GM18507 (cell line): ENCODE data around the gene NTF3.

Source experiments
- DNase-seq: peaks from one replicate; pipeline ENCODE4 v3.0.0; 2011; ENCODE audit warnings: low read depth; ENCODE audit not compliant: insufficient read length; ENCODE audit errors: extremely low spot score
- FAIRE-seq: peaks from 2 replicates; lab custom pipeline; 2011; peaks lifted over from hg19 to GRCh38; lab: Jason Lieb, UNC

NTF3 gene

DNA sequence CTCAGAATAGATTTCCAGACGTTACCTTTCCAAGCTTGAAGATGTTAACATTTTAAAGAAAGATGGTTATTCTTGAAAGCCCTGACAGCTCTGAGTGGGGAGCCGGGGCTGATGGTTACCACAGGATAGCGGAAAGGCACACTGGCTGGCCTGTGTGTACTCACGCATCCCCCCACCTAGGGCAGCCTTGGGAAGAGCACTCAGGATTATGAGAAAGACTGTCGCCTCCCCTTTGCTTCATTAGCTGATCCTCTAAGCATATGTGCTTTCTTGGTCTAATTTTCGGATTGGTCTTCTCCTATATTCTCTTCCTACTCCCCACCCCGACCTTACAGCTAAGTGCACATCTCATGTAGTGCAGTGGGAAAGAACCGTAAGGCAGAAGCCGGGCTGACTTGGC is 20.7 kb downstream of the NTF3 start:
- FAIRE-seq (no peak), DNase-seq (no peak)

DNA sequence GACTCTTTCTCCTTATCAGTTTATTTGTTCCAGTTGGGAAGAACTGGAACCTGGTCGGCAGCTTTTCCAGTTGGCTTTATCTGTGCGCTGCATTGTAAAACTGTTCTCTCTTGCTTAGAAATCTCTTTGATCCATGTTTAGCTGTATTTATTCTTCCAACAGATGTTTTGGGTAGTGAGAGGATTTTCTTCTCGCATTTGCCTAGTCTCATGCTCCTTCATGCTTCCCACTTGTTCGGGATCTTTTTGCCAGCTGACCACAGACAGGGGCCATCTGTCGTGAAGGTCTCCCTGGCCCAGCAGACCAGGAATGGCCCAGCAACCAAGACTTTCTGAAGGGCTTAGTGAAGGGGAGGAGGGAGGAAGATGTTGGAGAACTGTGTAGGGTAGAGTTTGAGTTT is 21.6 kb downstream of the NTF3 start:
- no peak for FAIRE-seq

DNA sequence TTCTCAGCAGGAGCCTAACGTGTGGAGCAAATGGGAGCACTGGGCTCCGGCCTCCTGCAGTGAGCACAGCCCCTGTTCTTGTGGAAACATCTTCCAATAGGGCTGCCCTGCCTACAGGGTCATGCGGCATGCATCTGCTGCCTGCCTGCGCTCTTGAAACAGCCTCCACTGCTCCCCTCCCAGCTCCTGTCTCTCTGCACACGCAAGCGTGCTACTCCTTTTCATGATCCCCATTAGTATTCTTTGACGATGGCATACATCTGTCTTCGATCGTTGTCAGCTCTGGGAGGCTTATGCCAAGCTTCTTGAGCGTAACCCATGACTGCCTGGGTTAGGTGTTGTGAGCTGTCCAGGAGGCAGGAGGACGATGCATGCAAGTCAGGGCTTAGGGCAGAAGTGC is 23.1 kb downstream of the NTF3 start:
- no peak for FAIRE-seq
- DNase-seq: no peak

More for the DNA sequence above, 21.6 kb downstream of the NTF3 start:
- no peak for DNase-seq

- DNase-seq: no peak
- no peak for FAIRE-seq
These were observed 24.1 kb downstream of the NTF3 start for GRCh38 chr12:5456030-5456429.

DNA sequence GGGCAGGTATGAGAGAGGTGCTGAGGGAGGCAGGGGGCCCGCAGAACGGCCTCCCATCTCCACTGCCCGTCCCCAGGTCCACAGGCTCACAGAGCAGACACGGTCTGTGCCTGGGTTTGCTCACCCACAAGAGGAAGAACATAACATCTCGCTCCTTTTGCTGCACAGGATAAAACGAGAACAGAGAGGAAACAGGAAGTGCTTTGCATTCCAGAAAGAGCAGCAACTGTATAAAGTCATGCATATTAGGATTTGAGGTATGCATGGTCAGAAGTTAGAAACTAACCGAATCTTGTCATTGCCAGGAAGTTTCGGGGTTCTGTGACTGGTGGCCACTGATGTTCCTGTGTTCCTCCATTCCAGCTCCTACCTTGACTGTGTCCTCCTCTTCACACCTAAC is 25.0 kb downstream of the NTF3 start:
- no peak for DNase-seq
- no peak for FAIRE-seq

GRCh38 chr12:5458229-5459050 is 26.5 kb downstream of the NTF3 start:
- FAIRE-seq (no peak), DNase-seq (no peak)

GRCh38 chr12:5459051-5459782 is 27.3 kb downstream of the NTF3 start:
- FAIRE-seq (no peak), DNase-seq (no peak)

- FAIRE-seq (no peak), DNase-seq (no peak)
These were observed 28.9 kb downstream of the NTF3 start for GRCh38 chr12:5460817-5461216.

DNA sequence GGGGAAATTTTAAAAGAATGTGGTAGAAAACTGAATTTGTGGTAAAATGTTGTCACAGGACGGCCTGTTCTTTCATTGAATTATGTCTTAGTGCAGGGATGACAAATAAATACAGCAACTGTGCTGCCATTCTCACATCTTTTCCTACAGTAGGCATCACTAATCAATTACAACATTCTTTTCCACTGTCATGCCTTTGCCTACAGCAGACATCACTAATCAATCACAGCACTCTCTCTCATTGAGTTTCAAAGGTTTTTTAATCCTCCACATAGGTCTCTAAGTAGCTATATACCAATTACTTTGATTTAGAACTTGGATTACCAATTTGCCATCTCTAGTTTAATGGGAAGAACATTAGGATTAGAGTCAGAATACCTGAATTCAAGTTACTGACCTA is 30.1 kb downstream of the NTF3 start:
- DNase-seq: no peak
- FAIRE-seq: no peak

- DNase-seq: no peak
- no peak for FAIRE-seq
These were observed 32.2 kb downstream of the NTF3 start for GRCh38 chr12:5464096-5464495.

GRCh38 chr12:5465384-5465783 is 33.5 kb downstream of the NTF3 start:
- FAIRE-seq (no peak), DNase-seq (no peak)

DNA sequence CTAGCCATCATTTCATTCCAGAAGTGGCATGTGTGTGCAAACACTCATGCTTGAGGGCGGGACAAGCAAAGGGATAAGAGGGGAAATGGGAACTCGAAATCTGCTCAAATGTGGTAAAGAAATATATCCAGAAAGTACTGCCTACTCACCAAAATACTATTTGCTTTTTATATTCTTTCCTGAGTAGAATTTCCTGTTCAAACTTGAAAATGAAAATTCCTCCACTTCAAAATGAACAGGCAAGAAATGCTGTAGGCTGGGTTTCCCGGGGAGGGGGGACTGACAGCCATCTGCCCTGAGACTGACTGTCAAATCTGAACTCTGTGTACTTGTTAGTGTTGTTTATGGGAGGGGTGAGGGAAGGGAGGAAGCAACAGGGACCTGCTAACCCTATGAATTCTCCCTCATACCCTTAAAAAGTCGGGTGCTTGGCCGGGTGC is 34.6 kb downstream of the NTF3 start:
- no peak for DNase-seq
- FAIRE-seq: no peak

GRCh38 chr12:5467931-5468330 is 36.0 kb downstream of the NTF3 start:
- no peak for FAIRE-seq
- DNase-seq: no peak

GRCh38 chr12:5470221-5470620 is 38.3 kb downstream of the NTF3 start:
- no peak for DNase-seq
- FAIRE-seq: no peak

DNA sequence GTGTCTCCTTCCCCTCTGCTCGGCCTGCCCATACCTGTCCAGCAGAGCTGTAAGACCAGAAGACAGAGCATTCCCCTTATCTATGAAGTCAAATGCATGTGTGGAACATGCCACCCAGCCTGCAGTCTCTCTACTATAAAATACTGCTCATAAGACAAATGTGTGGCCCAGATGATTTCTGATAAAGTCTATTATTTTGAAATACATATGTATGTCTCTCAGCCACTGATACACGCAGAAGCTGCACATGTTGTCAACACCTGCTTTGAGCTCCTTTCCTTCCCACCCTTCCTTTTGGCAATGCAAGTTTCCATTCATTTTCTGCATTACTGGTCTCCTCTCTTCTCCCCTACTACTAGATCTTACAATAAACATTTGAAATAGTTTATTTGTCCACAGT is 38.8 kb downstream of the NTF3 start:
- DNase-seq (no peak), FAIRE-seq (no peak)

DNA sequence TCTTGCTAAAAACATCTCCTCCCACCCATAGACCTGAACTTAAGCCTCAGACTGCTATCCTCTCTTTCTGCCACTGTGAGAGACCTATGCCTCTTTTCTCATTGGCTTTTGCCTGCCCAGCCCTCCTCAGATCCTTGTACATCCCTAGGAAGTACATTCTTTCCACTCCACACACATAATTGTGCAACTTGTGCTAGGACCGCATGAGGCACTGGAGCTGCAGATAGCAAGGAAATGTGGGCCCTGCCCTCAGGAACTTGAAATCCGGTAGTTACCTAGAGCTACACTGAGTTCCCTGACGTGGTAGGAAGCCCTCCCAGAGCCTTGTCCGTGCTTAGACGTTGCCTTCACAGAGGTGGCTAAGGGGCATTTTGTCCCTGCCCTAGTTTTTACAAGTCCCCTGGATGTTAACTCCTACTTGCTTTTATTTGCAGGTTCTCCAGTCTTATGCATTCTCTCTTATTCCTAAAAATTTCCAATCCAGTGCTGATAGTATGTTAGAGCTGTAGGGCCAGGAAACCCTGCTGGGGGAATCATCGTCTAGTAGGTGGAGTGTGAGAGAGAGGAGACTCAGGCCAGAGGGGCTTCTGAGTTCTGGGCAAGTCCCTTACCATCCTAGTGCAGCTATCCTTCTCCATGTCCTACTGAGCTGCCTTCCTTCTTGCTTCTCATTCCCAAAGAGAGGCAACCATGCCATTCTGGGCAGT is 41.3 kb downstream of the NTF3 start:
- DNase-seq (no peak), FAIRE-seq (no peak)

DNA sequence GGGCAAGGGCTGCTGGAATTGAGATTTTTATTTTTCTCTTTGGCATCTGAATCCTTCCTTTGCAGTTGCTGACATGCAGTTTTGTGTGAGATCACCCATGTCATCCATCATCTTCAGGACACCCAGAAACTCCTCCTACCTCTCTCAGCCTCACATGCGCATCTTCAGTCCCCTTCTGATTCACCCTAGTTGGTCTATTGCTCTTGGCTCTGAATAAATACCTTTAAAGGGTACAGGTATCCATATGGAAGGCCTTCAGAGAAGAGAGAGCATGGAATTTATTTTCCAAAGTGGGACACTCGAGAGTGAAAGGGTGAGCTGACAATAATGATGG is 41.8 kb downstream of the NTF3 start:
- FAIRE-seq (no peak), DNase-seq (no peak)

DNA sequence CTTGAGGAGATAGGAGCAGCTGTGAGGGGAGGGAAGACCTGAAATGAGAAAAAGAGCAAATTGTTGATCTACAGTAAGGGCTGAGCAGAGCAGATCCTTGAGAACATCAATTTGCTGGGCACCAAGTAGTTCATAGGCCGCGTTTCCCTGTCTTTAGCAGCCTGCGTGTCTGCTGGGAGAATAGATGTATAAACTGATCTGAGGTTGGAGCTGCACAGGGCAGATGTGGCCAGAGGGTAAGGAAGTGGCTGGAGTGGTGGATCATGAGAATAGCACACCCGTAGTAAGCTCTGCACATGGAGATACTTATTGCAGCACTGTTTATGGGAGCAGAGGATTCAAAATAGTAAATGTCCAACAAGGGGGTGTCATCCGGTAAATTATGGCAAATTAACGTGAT is 44.4 kb downstream of the NTF3 start:
- no peak for FAIRE-seq

DNA sequence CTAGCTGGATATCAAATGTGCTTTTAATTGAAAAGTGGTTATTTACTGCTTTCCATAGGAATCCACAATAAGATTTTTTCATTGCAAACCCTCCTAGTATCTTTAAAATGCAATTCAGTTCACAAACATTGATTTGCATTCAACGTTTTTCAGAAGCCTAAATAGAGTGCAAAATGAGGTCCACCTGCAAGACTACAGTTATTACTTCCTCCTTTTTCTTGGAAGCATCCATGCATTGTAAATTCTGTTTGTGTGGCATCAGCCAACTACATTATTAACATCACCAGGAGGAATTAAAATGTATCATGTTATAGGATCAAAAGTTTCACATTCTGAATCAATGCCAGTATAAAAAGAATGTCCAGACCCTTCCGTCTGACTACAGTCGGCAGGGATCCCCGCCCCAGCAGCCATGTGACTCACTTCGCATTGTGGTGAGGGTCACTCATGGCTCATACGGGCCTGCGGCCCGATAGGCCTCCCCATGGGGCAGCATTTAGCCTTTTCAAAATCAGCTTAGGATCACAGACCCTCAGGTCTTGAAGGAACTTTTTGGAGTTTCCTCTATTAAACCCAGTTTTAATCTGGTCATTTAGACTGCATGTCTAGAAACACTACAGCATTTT is 46.3 kb downstream of the NTF3 start:
- DNase-seq: no peak
- no peak for FAIRE-seq

More for the DNA sequence above, 44.4 kb downstream of the NTF3 start:
- DNase-seq: no peak

DNA sequence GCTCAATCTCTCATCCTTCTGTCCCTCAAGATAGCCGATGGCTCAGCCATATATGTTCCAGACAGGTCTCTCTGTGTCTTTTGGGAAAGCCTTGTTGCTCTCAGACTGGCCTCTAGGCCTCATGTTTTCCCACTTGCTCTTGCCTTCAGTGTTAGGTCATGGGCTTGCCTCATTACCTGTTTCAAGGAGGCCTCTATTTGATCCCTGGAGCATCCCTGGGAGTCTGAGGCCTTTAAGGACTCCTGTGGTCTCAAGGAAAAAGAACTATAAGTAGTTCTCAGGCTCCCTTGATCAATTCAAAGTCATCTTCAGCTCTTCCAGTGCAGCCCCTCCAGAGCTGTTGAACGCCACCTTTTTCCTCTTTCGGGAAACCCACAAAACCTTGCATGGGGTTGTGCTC is 47.9 kb downstream of the NTF3 start:
- FAIRE-seq: no peak
- no peak for DNase-seq
